HAP-1 (cell line): Measurements from ENCODE around the gene TNS3.

ENCODE experiments used
- DNase-seq, 2 experiments: peaks; one replicate each; pipeline ENCODE4 v3.0.0-alpha.2; 2016 to 2020; ENCODE audit warnings: low spot score in 2 of 2
- H3K27me3 ChIP-seq: fragments of 250-450 bp; sonication (Bioruptor Pico); 2 replicates; pipeline ENCODE4 v1.5.1; 2020; ENCODE audit warnings: low read depth, mild to moderate bottlenecking, moderate library complexity
- H3K36me3 ChIP-seq: fragments of 250-450 bp; sonication (Bioruptor Pico); replicated peaks from 2 replicates; pipeline ENCODE4 v1.5.1; 2020; ENCODE audit warnings: mild to moderate bottlenecking
- H3K4me1 ChIP-seq: fragments of 250-450 bp; sonication (Bioruptor Pico); 2 replicates; pipeline ENCODE4 v1.5.1; 2020; ENCODE audit warnings: mild to moderate bottlenecking
- H3K4me3 ChIP-seq: fragments of 250-450 bp; sonication (Bioruptor Pico); 2 replicates; pipeline ENCODE4 v1.5.1; 2020; ENCODE audit warnings: mild to moderate bottlenecking, moderate library complexity
- H3K9me3 ChIP-seq: fragments of 250-450 bp; sonication (Bioruptor Pico); 2 replicates; pipeline ENCODE4 v1.5.1; 2020; ENCODE audit warnings: mild to moderate bottlenecking, moderate library complexity
- in situ Hi-C: fragments of 300-500 bp; cut with MboI; formaldehyde crosslinking; loops from 3 replicates; pipeline ENCODE4 v1.14.3; 2020; ENCODE audit warnings: low sequenced_read_pairs, inconsistent platforms, mixed read lengths

Gene TNS3

DNA sequence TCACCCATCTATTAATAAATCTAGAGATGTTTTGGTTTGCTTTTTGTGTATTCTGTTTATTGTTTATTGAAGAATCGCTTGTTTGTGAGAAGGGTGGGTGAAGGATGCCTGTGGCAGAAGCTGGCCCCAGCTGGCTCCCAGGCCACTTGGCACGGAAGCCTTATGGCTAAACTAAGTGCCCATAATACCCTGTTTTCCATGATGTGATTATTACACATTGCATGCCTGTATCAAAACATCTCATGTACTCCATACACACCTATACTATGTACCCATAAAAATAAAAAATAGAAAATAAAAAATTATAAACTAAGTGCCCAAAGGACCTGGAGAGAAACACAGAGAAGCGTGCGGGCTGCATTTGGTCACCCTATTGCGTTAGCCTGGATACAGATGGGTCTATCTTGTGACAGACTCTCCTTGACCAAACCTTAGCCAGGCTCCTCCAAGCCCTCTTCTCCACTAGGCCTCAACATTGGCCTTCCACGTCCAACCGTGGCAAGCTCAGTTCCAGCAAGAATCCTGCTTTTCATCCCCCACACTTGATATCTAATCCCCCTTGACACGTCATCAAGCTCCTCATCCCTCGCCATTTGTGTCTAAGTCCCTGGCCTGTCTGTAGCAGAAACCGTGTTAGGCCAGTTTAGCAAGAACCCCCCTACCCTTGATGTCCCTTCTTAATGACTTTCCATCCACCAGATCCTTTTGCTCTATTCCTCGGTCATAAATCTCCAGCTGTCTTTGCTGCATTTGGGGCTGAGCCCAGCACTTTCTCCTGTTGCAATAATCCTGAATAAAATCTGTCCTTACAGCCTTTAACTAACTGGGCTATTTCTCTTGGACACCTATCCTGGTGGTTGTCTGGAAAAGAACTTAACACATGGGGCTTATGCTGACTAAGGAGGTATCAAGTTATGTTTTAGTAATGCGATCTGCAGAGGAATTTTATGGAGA is 245.2 kb downstream of the TNS3 start:
- H3K4me1 ChIP-seq: peaks cover 29% of the 10 kb centered on the region
- no peaks in the 10 kb centered on the region for H3K9me3 ChIP-seq
- H3K27me3 ChIP-seq: no peaks in the 10 kb centered on the region
- in situ Hi-C loops: no loop called here
- peaks cover 4% of the 10 kb centered on the region for H3K36me3 ChIP-seq
- no peak for DNase-seq
- no peak overlapping the region for H3K4me3 ChIP-seq

DNA sequence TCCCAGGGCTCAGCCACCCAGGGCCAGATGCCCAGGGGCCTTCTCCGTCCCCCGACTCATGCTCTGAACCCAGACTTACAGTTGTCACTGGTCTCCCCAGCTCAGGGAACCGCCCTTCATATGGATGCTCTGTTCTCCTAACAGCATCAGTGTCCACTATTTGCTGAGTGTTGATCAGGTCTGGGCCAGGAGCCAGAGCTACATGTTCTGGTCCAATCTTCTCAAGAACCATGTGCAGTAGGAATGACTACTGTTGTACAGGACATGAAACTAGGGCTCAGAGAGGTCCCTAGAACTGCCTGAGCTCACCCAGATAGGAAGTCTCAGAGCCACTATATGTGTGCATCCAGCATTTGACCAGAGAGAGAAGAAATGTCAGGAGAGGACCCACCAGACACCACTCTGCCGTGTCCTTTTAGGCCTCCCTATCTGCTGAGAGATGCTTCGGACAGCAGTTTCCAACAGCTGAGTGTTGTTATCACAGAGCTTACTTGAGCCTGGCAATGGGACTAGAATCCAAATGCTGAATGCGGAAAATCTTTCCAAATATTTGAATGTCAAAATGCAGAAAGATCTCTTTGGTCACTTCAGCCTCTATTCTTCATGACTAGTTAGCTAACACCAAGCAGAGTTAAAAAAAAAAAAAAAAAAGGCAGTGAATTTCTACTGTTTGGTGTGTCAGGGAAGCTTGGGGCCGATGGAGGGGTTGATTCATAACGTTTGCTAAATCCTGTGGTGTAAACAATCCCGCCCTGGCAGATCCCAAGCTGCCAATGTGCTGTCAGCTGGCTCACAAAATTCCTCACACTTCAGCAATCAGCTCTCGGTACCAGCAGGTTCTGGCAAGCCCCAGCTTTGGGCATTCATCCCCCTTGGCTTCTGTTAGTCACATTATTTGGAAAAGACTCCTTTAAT is 246.1 kb downstream of the TNS3 start:
- in situ Hi-C loops: no loop called here

DNA sequence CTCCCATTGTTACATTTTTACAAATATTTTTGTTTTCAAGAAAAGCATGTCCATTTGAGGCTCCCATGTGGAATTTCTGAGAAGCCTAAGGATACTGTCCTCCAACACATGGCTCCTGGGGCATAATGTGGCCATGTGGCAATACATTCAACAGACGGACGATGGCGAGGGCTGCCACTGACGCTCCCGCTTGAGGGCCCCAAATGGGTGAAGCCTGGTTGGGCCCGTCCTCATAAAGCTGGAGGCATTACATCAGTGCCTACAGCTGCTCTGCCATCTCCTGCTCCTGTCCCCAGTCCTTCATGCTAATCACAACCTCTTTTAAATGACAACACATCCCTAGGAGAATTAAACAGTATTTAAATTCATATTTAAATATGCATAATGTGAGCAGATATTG is 246.8 kb downstream of the TNS3 start:
- no peak for DNase-seq
- Histone ChIP-seq H3K9me3 (no peaks in the 10 kb centered on the region), H3K27me3 (no peaks in the 10 kb centered on the region), H3K36me3 (peaks cover 4% of the 10 kb centered on the region; the same call in 1 of the 2 replicates), H3K4me3 (no peak overlapping the region), H3K4me1 (peaks cover 30% of the 10 kb centered on the region)
- in situ Hi-C loops: no loop called here

More for the DNA sequence above, 246.1 kb downstream of the TNS3 start:
- Histone ChIP-seq H3K4me1 (peaks cover 30% of the 10 kb centered on the region), H3K9me3 (no peaks in the 10 kb centered on the region), H3K36me3 (peaks cover 4% of the 10 kb centered on the region; the same call in 1 of the 2 replicates), H3K27me3 (no peaks in the 10 kb centered on the region), H3K4me3 (no peak overlapping the region)
- no peak for DNase-seq

DNA sequence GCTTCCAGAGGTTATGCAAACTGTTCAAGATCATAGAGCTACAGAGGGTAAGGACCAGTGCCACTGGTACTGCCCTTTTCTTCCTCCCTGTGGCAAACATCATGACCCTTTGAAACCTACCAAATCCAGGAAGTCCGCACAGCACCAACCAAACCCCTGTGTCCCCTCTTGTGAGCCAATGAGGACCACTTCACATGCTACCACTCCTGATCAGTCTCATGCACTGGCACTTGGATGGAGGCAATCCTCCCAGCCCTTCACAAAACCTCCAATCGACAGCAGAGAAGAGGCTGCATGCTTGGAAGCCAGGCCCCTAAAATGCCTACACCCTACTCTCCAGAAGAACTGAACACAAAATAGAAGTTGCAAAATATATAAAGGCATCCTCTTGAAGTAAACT is 248.0 kb downstream of the TNS3 start:
- H3K9me3 ChIP-seq: no peaks in the 10 kb centered on the region
- H3K4me1 ChIP-seq: peaks cover 32% of the 10 kb centered on the region
- no peaks in the 10 kb centered on the region for H3K27me3 ChIP-seq
- in situ Hi-C loops: no loop called here
- H3K36me3 ChIP-seq: 0 out of 2 replicates have a peak, but pooled peaks cover 4% of the 10 kb centered on the region
- DNase-seq: peak in 1 of 2 experiments; percentile 37
- H3K4me3 ChIP-seq: no peak overlapping the region

DNA sequence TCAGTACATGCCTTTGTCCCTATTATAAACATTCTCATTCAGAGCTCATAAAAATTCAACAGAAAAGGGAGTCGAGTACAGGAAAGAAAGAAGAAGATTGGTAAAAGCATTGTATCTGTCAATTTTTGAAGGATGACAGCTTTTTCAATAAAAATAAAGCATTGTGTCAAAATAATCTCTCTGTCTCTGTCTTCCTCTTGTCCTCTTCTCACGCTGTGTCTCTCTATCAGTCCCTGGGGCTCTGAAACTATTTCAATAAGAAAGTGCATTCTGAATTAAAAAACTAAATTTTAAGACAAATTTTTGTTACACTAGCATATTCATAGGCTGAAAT is 248.4 kb downstream of the TNS3 start:
- Histone ChIP-seq H3K27me3 (no peaks in the 10 kb centered on the region), H3K4me3 (no peak overlapping the region), H3K36me3 (0 out of 2 replicates have a peak, but pooled peaks cover 4% of the 10 kb centered on the region), H3K9me3 (no peaks in the 10 kb centered on the region), H3K4me1 (peaks cover 37% of the 10 kb centered on the region)
- in situ Hi-C loops: no loop called here
- no peak for DNase-seq

DNA sequence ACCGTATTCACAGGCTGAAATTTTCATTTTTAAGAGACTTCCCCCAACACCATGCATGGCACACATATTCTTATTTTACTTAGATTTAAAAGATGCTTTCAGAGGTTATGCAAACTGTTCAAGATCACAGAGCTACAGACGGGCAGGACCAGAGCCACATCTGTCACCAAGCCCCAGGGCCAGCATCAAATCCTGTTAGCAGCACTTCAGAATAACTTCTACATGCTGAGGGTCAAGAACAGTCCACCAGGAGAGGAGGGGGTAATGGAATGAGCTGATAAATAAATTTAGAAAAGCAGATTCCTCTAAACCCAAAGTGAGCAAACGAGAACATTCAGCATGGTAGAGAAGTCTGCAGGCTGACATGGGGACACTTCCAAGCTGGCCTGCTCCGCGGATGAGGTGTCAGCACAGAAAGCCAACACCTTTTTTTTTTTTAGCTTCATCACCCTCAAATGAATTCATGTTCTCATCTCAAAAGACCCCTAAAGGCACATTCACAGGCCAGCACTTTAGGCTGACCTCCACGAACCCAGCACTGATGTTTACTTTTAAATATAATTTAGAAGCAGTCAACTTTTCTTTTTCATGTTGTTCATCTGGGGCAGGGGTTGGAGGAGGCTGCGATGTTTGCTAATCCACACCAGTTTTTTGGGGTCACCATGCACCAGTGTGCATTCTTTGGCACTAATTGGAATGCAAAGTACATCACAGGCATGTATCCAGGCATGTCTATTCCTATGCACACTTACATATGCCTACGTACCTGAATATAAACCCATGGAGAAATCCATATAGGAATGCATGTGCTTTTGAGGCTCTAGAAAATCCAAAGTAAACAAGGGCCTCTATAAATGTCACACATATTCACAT is 249.0 kb downstream of the TNS3 start:
- Histone ChIP-seq H3K27me3 (no peaks in the 10 kb centered on the region), H3K4me3 (no peak overlapping the region), H3K4me1 (peaks cover 40% of the 10 kb centered on the region), H3K9me3 (no peaks in the 10 kb centered on the region), H3K36me3 (0 out of 2 replicates have a peak, but pooled peaks cover under 1% of the 10 kb centered on the region)
- in situ Hi-C loops: no loop called here
- DNase-seq: peak; percentile 70 to 99

DNA sequence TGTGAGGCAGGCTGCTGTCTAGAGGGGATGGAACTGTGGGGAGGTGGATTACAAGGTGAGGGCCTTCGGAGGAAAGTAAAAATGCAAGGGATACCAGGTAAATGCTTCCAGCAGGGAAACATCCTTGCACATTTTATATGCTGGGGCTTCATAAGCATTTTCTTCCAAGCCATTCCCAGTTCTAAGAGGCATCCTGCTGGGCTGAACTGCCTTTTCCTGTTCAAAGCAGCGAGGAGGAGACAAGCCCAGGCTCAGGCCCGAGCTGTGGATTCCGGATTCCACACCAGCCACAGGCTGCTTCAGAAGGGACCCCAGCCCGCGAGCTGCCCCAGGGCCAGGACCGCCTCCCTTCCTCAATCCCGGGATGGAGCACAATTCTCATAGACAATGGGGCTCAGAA is 249.7 kb downstream of the TNS3 start:
- Histone ChIP-seq H3K36me3 (no peaks in the 10 kb centered on the region), H3K4me1 (peaks cover 47% of the 10 kb centered on the region), H3K9me3 (no peaks in the 10 kb centered on the region), H3K27me3 (no peaks in the 10 kb centered on the region), H3K4me3 (no peak overlapping the region)
- in situ Hi-C loops: no loop called here
- peak; percentile 44 to 69 for DNase-seq

DNA sequence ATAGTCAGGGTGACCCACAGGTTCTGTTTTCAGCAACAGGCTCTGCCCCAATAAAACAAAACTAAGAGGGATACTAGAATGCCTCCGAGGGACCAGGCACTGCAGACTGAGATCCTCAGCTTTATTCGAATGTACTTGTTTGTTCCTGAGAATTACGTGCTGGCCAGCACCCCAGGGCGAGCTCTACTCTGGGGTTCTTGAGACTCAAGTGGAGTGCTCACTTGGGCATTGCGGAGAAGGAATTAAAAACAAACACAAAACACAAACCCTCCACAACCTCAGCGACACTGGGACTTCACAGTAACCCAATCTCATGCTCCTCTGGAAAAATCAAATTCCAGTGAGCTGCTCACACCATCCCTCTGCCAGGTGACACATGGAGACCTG is 250.7 kb downstream of the TNS3 start:
- Histone ChIP-seq H3K27me3 (no peaks in the 10 kb centered on the region), H3K9me3 (no peaks in the 10 kb centered on the region), H3K36me3 (no peaks in the 10 kb centered on the region), H3K4me1 (peaks cover 57% of the 10 kb centered on the region), H3K4me3 (no peak overlapping the region)
- in situ Hi-C loops: no loop called here
- DNase-seq: no peak

DNA sequence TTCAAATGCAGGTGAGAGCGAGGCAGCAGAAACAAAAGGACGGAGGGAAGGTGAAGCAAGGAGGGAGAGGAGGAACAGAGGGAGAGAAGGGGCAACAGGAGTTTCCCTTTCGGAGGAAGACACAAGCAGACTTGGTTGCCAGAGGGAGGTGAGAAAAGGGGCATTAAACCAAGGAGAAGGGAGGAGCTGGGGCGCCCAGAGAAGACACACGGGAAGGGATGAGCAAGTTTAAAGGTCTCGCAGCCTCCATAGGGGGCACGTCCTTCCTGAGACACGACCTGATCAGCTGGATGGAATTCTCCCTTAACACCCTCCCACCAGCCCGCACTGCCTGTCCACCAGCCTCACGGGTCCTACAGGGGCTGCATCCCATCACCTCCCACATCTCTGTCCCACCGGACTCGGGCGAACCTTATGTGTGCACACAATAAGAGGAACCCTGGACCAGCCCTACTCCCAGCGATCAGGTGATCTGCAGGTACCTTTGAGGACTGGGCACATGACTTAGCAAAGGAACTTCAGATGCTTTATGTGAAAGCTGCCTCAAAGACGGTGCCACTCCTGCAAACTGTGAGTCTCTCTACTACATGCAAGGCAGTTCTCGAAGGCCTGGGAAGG is 251.2 kb downstream of the TNS3 start:
- no peaks in the 10 kb centered on the region for H3K27me3 ChIP-seq
- H3K9me3 ChIP-seq: no peaks in the 10 kb centered on the region
- DNase-seq: no peak
- H3K4me3 ChIP-seq: no peak overlapping the region
- no peaks in the 10 kb centered on the region for H3K36me3 ChIP-seq
- peaks cover 60% of the 10 kb centered on the region for H3K4me1 ChIP-seq
- in situ Hi-C loops: no loop called here

DNA sequence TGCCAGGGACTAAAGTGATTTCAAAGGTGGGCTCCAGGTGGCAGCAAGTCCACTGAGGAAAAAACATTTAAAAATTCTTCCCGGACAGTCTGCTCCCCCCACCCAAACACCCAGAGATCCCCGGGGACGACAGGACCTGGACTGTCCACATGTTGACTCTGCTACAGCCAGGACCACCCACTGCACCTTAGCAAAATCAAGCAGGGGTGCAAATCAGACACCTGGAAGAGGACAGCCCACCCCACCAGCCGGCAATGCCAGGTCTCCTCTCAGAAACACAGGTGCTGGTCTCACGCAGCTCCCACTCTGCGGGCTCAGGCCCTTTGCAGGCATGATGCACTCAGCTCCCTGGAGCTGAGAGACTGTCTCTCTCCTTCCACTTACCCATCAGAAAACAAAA is 251.9 kb downstream of the TNS3 start:
- in situ Hi-C loops: no loop called here
- Histone ChIP-seq H3K4me1 (peaks cover 58% of the 10 kb centered on the region), H3K4me3 (no peak overlapping the region), H3K27me3 (no peaks in the 10 kb centered on the region), H3K36me3 (no peaks in the 10 kb centered on the region), H3K9me3 (no peaks in the 10 kb centered on the region)
- DNase-seq: no peak

DNA sequence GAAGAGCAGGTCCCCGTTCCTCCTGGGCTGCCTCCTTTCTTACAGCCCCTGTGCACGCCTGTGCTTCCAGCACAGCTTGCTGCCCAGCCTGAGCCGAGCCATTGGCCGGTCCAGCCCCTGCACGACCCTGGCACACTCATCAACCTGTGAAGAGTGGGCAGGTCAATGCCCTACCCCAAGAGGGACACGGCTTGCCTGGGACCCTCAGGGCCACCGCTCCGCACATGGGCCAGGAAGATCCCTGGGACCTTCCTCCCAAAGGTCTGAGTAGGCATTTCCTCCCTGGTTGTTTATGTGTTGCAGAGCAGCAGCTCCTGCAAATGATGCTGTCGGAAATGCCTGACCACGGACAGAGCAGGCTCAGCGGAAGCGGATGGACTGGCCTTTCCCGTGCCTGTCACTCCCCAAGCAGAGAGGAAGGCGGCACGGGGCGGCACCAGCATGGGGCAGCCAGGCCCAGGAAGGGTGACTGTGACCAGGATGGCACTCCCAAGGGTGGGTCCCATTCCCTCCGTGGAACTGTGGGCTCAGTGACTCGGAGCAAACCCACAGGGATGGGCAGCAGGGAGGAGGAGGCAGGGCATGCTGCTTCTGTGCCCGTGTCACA is 252.5 kb downstream of the TNS3 start:
- H3K4me3 ChIP-seq: no peak overlapping the region
- peaks cover 53% of the 10 kb centered on the region for H3K4me1 ChIP-seq
- H3K36me3 ChIP-seq: no peaks in the 10 kb centered on the region
- no peak for DNase-seq
- H3K27me3 ChIP-seq: no peaks in the 10 kb centered on the region
- H3K9me3 ChIP-seq: no peaks in the 10 kb centered on the region
- in situ Hi-C loops: no loop called here

DNA sequence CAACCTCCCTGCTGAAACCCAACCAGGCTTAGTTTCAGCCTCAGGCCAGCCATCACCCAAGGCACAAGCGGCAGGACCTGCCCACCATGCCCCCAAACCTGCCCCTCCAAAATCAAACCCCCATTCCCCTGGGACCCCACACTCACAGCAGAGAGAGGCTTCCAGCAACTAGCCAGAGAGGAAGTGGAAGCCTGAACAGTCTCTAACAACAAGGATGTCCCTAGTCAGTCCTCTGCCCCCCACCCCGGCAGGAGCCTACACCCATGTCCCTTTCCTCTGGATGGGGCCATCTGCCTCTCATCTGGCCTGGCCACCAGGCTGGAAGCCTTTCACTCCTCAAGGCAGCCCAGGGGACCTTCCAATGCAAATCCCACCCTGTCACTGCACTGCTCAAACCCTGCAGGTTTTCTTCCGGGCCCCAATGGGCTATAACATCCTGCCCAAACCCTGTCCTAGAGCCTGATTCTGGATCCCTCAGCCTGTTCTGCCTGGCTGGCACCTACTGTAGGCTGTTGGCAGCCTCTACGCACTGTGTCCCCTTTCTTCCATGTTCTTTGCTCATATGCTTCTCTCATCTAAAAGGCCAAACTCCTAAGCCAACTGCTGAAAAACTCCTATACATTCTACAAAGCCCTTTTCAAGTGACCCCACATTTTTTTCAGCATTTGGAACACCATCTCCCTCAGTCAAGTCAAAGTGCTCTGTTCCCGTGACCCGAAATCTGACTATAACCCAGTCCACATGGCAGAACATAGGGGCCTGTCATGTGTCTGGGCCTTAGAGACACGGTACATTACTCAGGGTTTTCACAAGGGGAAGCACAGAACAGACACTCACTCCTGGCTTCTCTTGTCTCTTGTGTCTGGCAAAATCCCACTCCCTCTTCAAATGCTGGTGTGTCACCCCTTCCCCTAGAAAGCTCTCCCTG is 253.3 kb downstream of the TNS3 start:
- H3K9me3 ChIP-seq: no peaks in the 10 kb centered on the region
- H3K4me3 ChIP-seq: peak overlapping the region; percentile 31
- no peaks in the 10 kb centered on the region for H3K27me3 ChIP-seq
- in situ Hi-C loops: no loop called here
- no peaks in the 10 kb centered on the region for H3K36me3 ChIP-seq
- no peak for DNase-seq
- H3K4me1 ChIP-seq: peaks cover 46% of the 10 kb centered on the region
